ENCODE results near the gene MTCL1.

The MTCL1 gene

DNA sequence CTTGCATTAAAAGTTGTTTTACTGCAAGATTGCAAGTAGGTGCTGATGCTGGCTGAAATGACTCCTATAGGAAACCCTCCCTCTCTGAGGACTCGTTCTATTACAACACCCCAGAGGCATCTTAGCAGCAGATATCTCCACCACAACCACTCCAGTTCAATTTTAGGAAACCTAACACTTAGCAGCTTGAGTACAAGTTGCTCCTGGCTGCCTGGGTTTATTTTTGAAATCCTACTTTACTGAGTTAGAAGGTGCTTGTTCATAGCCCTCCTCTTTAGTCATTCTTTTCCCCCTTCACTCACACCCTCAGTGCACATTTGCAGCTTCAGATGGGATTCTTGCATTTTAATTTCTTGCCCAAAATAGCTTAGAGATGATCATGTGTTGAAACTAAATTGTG lies 111.5 kb downstream of the MTCL1 start:
- no peak for FAIRE-seq

DNA sequence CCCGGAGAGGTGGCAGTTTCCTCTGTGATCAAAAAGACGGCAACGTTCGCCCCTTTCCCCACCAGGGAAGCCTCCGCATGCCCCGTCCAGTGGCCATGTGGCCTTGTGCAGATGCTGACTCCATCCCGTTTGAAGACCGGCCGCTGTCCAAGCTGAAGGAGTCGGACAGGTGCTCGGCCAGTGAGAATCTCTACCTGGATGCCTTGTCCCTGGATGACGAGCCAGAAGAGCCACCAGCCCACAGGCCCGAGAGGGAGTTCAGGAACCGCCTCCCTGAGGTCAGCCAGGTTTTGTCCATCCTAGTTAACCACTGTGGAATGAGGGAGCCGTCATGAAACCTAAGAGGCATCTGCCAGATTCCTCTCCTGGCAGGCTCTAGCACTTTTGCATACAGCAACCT lies 113.6 kb downstream of the MTCL1 start:
- no peak for FAIRE-seq

DNA sequence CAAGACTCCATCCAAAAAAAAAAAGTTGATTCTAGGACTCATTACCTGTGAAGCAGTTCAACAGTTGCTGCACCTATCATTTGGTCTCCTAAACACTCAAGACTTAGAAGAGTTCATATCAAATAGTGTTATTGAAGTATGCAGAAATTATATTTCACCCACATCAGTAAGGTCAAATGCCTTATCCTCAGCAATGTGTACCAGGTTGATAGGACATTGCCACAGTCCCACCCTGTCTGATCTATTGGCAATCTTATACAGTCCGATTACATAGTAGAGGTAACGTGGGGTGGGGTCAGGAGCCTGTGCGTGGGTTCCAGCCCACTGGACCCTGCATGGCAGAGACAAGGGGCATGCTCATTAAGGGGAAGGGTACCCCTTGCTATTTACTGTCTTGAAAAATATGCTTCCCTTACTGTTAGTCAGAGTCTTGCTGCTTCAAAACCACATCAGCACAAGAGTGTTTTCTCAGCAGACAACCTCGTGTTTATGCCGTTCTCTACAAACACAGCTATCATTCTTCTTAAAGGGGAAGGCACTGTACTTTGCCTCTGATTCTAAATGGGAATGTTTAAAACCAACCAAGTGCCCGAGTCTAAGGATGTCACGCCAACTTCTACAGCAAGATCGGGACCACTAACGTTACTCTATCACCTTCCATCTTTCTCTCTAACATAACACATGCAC lies 115.2 kb downstream of the MTCL1 start:
- no peak for FAIRE-seq

DNA sequence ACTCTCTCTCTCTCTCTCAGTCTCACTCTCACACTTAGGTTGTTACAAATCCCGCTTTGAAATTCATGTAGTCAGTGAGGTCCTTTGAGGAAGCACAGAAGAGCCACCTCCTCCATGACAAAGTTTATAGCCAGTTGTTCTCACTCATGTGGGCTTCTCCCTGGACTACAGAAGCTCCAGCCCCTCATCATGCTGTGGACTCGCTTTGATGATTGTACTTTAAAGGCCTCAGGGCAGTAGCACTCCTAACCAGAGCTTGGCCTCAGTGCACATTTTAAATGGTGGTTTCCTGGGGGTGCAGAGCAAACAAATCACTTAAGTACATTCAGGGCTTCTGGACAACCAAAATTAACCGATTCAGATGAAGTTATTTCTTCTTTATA lies 115.7 kb downstream of the MTCL1 start:
- FAIRE-seq: no peak

DNA sequence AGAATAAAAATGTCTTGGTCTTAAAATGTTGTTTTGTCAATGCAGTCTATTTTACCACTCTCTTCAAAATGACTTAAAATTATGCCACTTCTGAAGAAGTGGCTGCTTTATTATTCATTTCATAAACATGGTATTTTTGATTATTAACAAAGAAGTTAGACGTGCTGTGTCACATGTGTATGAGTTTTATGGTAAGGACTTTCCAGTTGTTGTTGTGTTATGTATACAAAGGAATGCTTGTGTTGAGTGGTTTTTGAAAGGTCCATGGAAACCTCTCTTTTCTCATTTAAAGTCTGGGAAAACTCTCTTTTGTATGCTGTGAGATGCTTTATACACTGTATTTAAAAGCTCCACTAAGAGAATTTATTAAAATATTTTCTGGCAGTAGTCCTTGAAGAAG lies 116.2 kb downstream of the MTCL1 start:
- FAIRE-seq: no peak

DNA sequence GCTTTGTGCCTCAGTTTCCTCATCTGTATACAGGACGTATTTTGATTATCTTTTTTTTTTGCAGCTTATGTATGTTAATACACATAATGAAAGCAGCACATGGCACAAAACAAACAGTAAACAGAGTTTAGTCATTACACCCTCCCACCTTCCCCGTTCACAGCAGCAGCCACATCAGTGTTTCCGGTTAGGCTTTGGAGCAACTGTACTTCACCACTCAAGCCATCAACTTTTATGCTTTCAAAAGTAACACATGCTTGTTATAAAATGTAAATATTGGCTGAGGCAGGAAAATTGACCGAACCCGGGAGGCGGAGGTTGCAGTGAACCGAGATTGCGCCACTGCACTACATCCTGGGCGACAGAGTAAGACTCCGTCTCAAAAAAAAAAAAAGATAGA lies 117.3 kb downstream of the MTCL1 start:
- FAIRE-seq: no peak

DNA sequence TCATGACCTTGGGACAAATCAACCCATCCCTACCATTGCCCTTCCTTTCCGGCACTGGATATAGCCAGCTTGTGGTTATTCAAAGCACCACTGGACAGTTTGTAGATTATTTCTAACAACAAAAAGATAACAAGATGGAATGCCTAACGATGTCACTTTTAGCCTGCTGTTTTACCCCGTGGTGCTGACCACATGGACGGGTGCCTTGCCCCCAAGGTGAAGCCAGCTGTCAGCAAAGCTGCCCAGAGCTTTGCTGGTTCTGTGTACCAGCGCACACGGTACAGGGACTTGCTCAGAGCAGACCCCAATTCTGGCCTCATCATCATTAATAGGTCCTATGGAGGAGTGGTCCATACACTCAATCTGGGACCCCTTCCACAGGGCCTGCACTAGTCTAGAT lies 118.2 kb downstream of the MTCL1 start:
- no peak for FAIRE-seq

DNA sequence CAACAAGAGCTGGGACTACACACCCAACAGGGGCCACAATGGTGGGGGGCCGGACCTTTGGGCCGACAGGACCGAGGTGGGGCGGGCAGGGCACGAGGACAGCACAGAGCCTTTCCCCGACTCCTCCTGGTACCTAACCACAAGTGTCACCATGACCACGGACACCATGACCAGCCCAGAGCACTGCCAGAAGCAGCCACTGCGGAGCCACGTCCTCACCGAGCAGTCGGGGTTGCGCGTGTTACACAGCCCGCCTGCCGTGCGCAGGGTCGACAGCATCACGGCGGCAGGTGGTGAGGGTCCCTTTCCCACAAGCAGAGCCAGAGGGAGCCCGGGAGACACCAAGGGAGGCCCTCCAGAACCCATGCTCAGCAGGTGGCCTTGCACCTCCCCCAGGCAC lies 119.5 kb downstream of the MTCL1 start:
- no peak for FAIRE-seq

DNA sequence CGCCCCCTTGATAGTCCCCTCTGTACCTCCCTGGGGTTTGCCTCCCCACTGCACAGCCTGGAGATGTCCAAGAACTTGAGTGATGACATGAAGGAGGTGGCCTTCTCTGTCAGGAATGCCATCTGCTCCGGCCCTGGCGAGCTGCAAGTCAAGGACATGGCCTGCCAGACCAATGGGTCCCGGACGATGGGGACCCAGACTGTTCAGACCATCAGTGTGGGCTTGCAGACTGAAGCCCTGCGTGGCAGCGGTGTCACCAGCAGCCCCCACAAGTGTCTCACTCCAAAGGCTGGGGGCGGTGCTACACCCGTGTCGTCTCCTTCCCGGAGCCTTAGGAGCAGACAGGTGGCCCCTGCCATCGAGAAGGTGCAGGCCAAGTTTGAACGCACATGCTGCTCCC lies 119.9 kb downstream of the MTCL1 start:
- no peak for FAIRE-seq

DNA sequence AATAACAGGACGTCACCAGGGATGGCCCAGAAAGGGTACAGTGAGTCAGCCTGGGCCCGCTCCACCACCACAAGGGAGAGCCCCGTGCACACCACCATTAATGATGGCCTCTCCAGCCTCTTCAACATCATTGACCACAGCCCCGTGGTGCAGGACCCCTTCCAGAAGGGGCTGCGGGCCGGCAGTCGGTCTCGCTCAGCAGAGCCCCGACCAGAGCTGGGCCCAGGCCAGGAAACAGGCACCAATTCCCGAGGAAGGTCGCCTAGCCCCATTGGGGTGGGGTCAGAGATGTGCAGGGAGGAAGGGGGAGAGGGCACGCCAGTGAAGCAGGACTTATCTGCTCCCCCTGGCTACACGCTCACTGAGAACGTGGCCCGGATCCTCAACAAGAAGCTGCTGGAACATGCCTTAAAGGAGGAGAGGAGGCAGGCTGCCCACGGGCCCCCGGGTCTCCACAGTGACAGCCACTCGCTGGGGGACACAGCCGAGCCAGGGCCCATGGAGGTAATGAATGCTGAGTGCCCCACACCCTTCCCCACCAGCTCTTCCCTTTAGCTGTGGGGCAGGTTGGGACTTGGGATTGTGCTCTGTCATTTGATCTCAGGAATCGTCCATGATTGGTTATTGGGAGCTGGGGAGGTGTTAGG lies 120.5 kb downstream of the MTCL1 start:
- no peak for FAIRE-seq

DNA sequence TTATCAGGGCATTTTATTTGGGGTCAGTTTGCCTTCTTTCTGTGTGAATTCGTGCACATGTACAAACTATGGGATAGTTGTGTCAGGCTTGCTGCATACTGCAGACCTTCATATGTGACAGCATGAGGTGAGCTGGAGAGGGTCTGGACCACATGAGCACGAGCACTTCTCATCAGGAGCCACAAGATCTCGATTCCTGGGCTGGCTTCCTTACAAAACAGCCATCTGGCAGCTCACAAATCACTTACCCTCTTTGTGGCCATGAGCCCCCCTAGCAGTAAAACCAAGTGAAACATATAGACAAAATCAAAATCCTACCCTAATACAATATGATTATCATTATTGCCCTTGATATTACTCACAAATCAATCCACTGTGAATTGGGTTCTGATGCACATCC lies 121.2 kb downstream of the MTCL1 start:
- no peak for FAIRE-seq

DNA sequence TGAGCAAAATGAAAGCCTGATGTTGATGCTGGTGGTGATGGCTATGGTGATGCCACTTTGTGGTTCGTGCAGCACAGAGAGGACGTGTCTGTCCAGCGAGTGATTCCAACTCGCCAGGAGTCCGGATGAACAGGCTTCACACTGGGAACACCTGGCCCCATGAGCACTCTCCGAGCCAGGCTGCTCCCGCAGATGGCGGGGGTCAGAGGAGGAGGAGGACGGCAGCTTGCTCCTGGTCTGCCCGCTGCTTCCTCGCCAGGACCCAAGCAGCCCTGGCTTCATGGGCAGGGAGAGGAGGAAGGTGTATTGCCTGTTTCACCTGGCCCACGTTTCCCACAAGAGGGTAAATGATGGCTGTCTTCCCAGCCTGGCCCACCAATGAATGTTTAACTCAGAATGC lies 121.6 kb downstream of the MTCL1 start:
- FAIRE-seq: no peak

DNA sequence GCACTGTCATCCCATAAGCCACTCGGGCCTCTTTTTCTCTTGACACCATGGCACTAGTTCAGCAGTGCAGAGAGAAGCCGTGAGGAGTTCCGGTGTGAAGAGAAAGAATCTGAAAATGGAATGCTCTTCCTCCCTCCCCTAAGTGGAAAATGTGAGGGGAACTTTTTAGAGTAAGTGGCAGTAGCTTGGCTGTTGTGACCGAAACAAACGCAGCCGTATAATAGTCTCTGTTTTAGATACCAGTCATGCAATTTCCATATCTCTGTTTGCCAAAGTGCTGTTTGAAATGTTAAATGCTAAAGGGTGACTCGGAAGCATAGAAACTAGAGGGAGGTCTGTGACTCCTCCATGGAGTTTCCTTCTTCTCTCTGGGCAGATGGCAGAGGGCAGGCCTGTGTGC lies 122.9 kb downstream of the MTCL1 start:
- no peak for FAIRE-seq

DNA sequence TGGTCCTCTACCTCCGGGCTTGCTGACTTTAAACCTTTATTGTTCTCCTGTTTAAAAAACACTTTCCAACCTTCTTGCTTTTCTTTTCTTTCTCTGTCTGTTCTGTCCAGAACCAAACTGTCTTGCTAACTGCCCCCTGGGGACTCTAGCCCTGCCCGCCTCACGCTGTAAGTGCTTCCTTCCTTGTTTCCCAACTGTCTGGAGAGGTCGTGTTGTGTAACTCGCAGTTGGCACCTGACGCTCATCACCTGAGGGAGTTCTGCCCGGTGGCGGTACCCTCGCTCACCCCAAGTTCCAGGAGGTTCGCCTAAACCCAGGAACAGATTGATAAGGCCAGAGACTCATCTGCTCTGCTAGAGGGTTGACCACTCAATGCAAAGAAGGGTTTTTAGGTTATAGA lies 123.4 kb downstream of the MTCL1 start:
- no peak for FAIRE-seq

DNA sequence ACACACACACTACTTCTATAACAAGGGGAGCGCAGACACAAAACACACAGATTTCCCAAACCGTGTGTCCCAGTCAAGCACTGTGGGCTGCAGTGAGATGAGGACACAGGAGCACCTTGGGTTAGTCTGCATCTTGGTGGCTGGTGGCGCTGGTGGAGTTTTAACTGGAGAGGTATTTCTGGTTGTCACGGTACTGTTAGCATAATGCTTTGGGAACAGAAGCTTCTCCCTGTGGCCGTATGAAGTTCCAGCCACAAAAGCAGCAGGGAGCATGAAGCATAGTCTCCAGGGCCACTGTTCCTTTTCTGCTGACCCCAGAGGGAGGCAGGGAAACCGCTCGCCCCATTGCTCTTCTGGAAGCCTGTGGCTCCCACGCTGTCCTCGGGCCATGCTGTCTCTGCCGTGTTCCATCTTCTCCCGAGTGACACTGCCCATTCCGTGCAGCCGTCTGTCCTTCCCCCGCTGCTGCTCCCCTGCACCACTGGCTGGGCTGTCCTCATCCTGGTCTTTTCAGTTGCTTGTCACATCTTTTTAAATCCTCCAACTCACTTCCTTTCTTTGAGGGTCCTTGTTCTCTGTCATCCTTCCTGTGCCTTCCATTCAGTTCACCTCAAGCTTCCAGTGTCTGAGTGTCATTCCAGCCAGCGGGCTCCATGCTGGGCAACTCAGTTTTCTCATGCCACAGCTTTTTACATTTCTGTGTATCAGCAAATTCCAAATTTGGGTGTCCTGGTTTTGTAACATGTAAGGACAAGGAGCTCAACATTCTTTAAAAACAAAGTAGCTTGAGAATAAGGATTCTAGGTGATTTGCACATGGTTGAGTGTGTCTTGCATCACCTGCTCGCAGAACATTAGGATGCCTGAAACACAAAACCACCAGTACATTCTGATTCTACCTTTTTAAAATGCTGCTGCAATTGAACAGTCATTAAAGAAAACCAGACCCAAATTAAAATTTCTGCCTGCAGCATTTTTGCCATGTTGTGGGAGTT lies 125.0 kb downstream of the MTCL1 start:
- no peak for FAIRE-seq

DNA sequence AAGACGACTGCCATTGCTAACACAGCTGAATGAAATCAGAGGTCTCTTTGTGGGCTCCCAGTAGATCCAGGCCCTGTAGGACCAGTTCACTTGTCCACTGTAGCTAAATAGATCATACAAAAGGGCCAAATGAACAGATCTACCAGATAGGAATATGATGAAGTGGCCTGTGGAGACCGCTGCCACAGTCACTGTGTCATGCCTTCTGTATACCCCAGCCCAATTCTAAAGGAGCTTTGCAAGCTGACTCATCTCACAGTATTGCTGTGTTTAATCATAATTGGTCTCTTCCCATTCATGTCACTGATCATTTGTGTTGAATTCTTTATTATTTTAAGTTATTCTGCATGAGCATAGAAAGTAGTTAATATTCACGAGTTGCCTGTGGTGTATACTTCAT lies 125.8 kb downstream of the MTCL1 start:
- FAIRE-seq: no peak

DNA sequence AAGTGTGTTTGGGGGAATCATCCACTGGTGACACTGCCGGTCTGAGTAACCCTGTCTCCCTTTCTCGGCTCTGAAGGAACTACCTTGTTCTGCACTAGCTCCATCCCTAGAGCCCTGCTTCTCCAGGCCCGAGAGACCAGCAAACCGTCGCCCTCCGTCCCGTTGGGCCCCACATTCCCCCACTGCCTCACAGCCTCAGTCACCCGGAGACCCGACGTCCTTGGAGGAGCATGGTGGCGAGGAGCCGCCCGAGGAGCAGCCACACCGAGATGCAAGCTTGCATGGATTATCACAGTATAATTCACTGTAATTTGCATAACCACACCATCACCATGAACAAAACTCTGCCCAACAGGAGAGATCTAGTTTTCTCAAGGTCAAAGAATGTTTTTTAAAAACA lies 126.2 kb downstream of the MTCL1 start:
- no peak for FAIRE-seq

DNA sequence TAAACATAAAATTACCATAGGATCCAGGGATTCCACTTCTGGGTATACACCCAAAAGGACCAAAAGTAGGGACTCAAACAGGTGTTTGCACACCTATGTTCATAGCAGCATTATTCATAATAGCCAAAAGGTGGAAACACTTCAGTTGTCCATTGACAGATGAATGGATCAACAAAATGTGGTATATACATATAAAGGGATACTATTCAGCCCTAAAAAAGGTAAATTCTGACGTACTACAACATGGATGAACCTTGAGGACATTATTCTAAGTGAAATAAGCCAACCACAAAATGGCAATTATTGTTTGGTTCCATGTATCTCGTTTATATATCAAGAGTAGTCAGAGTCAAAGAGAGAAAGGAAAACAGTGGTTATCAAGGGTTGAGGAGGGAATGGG lies 128.1 kb downstream of the MTCL1 start:
- FAIRE-seq: no peak

DNA sequence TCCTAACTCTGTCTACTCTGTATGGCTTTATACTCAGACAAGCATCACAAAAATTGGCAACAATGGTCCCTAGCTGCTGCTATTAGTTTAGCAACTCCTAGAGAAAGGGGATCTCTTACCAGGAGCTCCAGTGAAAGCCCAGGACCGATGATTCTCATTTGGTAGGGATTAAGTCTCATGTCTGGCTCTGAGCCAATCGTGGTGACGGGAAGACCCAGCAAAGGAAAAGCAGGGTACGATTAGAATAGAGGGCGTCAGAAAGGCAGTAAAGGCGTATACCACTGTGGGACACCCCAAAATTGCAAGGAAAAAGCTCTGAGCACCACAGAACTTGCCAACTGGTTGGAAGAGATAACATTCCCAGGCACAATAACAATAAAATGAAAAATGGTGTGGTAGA lies 129.5 kb downstream of the MTCL1 start:
- no peak for FAIRE-seq

DNA sequence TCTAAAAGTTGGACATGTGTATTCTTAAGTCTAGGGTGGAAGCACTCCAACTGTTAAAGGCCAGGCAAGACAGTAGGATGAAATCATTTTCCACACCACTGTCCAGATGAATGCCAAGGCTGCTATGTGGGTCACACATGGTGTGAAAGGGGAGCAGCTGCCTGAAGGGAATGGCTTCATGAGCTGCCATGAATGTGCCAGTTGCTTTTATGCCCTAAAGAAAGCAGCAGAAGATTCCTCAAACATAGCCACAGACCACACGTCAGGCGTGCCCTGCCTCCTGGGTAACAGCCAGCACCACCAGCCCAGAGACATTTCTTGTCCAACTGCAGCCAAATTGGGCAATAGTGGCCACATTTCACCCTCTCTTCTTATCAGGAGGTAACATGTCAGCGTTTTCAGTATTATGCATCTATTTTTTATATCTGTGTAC lies 130.2 kb downstream of the MTCL1 start:
- FAIRE-seq: no peak

DNA sequence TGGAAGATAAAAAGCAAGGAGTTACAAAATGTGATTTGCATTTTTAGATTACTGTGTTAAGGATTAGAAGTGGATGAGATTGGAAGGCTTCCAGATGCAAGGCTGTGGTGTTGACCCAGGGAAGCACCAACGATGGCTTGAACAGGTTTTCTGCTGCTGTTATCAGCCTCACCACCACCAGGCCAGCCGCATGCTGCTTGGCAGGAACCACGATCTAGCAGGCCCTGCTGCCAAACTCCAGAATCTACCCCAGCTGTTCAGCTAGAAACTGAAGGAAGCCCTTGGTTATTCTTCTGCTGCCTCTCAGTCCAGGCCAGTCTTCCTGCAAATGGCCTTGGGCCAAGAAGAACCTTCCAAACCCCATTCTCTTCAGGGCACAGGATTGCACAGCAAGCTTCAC lies 133.9 kb downstream of the MTCL1 start:
- no peak for FAIRE-seq

DNA sequence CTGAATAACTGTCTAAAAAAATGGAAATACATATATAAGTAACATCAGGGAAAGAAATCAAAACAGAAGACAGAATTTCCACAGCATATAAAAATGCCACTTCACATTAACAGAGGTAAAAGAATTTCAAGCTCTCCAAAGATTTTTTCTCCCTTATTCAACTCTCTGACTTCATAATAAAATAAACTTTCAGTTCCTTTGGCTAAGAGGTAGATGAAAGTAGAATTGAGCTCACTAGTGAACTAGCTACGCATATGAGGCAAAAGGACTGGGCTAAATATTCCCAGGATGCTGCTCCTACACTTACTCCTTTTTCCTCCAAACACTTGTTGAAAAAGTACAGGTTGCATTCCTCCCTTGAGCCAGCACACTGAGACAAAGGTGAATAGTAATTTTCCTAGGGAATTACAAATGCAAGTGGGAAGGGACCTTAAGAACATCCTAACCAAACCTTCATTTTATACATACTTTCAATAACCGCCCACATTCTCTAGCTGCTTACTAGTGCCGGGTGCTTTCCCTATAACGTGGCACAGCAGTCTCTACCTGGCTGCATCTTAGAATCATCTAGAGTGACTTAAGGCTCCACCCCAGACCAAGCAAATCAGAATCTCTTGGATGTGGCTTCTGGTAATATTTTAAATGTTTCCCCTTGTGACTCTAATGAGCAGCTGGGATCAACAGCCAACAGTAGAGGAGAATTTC lies 136.6 kb downstream of the MTCL1 start:
- FAIRE-seq: no peak

DNA sequence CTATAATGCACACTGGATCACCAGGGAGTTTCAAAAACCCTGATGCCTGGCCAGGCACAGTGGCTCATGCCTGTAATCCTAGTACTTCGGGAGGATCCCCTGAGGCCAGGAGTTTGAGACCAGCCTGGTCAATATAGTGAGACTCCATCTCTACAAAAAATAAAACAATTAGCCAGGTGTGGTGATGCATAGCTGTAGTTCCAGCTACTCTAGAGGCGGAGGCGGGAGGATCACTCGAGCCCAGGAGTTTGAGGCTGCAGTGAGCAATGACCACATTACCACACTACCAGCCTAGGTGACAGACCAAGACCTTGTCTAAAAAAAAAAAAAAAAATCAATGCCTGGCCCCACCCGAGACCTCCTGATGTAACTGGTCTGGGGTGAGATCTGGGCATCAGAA lies 137.2 kb downstream of the MTCL1 start:
- no peak for FAIRE-seq

Data from A204.1 (cell line).